Neural progenitor cell (in vitro differentiated cells): ENCODE measurements around the gene TTC21A.

Experiments used
- EZH2 ChIP-seq: fragments of 200-600 bp; sonication (generic); IDR thresholded peaks from 2 replicates; pipeline ENCODE4 v1.6.1; 2017; ENCODE audit warnings: antibody characterized with exemption, mild to moderate bottlenecking, moderate library complexity
- EZH2phosphoT487 ChIP-seq: fragments of 200-600 bp; sonication (generic); IDR thresholded peaks from 2 replicates; pipeline ENCODE4 v1.6.1; 2017; ENCODE audit warnings: antibody characterized with exemption
- TF ChIP-seq, protein P1 (sequence below): fragments of 200-600 bp; sonication (generic); IDR thresholded peaks from 2 replicates; pipeline ENCODE4 v1.5.1; 2017; ENCODE audit warnings: antibody characterized with exemption, mild to moderate bottlenecking

GRCh38 chr3:39135170-39135805, 27.8 kb downstream of the TTC21A start:
- TF ChIP-seq, protein P1, sequence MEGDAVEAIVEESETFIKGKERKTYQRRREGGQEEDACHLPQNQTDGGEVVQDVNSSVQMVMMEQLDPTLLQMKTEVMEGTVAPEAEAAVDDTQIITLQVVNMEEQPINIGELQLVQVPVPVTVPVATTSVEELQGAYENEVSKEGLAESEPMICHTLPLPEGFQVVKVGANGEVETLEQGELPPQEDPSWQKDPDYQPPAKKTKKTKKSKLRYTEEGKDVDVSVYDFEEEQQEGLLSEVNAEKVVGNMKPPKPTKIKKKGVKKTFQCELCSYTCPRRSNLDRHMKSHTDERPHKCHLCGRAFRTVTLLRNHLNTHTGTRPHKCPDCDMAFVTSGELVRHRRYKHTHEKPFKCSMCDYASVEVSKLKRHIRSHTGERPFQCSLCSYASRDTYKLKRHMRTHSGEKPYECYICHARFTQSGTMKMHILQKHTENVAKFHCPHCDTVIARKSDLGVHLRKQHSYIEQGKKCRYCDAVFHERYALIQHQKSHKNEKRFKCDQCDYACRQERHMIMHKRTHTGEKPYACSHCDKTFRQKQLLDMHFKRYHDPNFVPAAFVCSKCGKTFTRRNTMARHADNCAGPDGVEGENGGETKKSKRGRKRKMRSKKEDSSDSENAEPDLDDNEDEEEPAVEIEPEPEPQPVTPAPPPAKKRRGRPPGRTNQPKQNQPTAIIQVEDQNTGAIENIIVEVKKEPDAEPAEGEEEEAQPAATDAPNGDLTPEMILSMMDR, result no peak
- TF ChIP-seq EZH2phosphoT487 (no peak), EZH2 (no peak)
